ENCODE data around the gene ZBTB39. TPM values are rescaled to one million over a fixed set of nuclear protein-coding genes. Genes with fewer than 3 reads are reported as not detected.

Gene ZBTB39
- total RNA-seq, 1 experiment from 2014 or later = 5.8 TPM

DNA sequence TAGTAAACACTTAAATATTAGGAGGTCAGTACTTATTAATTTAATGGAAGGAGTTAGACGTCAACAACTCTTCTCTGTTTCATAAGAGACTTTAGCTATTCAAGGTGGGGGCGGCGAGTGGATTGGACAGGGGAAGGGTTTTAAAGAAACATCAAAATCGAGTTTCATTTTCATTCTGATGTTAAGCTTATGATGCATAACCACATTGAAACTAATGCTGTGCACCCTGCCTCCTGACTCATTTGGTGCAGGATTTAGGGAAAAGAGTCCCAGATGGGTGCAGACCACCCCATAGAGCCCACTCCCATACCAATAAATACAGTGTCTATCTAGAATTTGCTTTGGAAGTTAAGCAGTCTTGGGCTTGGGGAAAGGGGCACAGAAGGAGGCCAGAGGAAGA lies 7.4 kb downstream of the ZBTB39 start:
- no TSS peak for BruUV-seq (replicated peaks)
- ATAC-seq = no peak
- H3K4me3 ChIP-seq (ENCODE audit: low read depth in 2 of 2, low read length in 2 of 2) = no peak overlapping the region
- CTCF ChIA-PET = interaction anchor here (0.5 kb wide), 1 partner anchor 49 kb away, joined by 3 read pairs; no protein-coding TSS in a partner anchor
- POLR2A ChIA-PET = no interaction called here
- H3K27ac ChIP-seq (ENCODE audit: low read length) = no peak overlapping the region
- peaks cover 3% of the 10 kb centered on the region; the same call in 1 of the 2 replicates for H3K36me3 ChIP-seq (ENCODE audit: control insufficient read depth, insufficient read depth, low read length)
- in situ Hi-C loops (cut with HindIII; ENCODE audit: low pct_unique_long_range_greater_than_20kb, low sequenced_read_pairs) (no loop called here), intact Hi-C loops (cut with micrococcal nuclease; ENCODE audit: unreplicated experiment) (no loop called here)
- DNase-seq (ENCODE audit: low read depth, low spot score) = no peak
- no peaks in the 10 kb centered on the region for H3K27me3 ChIP-seq (ENCODE audit: control insufficient read depth, insufficient read depth, low read length)
- no peaks in the 10 kb centered on the region for H3K4me1 ChIP-seq (ENCODE audit: control insufficient read depth, insufficient read depth, low read length)
- TF ChIP-seq SIN3A (IDR thresholded peaks at IDR 0.05; ENCODE audit: borderline replicate concordance, insufficient read depth, low read depth, low read length) (no peak), TCF7L2 (IDR thresholded peaks at IDR 0.05; ENCODE audit: low read depth, low read length) (no peak), POLR2AphosphoS5 (IDR thresholded peaks at IDR 0.05; ENCODE audit: low read depth, low read length) (no peak)
- TF ChIP-seq, protein P1, sequence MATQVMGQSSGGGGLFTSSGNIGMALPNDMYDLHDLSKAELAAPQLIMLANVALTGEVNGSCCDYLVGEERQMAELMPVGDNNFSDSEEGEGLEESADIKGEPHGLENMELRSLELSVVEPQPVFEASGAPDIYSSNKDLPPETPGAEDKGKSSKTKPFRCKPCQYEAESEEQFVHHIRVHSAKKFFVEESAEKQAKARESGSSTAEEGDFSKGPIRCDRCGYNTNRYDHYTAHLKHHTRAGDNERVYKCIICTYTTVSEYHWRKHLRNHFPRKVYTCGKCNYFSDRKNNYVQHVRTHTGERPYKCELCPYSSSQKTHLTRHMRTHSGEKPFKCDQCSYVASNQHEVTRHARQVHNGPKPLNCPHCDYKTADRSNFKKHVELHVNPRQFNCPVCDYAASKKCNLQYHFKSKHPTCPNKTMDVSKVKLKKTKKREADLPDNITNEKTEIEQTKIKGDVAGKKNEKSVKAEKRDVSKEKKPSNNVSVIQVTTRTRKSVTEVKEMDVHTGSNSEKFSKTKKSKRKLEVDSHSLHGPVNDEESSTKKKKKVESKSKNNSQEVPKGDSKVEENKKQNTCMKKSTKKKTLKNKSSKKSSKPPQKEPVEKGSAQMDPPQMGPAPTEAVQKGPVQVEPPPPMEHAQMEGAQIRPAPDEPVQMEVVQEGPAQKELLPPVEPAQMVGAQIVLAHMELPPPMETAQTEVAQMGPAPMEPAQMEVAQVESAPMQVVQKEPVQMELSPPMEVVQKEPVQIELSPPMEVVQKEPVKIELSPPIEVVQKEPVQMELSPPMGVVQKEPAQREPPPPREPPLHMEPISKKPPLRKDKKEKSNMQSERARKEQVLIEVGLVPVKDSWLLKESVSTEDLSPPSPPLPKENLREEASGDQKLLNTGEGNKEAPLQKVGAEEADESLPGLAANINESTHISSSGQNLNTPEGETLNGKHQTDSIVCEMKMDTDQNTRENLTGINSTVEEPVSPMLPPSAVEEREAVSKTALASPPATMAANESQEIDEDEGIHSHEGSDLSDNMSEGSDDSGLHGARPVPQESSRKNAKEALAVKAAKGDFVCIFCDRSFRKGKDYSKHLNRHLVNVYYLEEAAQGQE (IDR thresholded peaks at IDR 0.05; ENCODE audit: insufficient read depth in 1 of 2, low read depth in 2 of 2, low read length in 1 of 2) = no peak
- TF ChIP-seq, protein P2, sequence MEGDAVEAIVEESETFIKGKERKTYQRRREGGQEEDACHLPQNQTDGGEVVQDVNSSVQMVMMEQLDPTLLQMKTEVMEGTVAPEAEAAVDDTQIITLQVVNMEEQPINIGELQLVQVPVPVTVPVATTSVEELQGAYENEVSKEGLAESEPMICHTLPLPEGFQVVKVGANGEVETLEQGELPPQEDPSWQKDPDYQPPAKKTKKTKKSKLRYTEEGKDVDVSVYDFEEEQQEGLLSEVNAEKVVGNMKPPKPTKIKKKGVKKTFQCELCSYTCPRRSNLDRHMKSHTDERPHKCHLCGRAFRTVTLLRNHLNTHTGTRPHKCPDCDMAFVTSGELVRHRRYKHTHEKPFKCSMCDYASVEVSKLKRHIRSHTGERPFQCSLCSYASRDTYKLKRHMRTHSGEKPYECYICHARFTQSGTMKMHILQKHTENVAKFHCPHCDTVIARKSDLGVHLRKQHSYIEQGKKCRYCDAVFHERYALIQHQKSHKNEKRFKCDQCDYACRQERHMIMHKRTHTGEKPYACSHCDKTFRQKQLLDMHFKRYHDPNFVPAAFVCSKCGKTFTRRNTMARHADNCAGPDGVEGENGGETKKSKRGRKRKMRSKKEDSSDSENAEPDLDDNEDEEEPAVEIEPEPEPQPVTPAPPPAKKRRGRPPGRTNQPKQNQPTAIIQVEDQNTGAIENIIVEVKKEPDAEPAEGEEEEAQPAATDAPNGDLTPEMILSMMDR (IDR thresholded peaks at IDR 0.05) = no peak
- H3K9me3 ChIP-seq (ENCODE audit: control insufficient read depth, insufficient read depth, low read depth, low read length) = no peaks in the 10 kb centered on the region

DNA sequence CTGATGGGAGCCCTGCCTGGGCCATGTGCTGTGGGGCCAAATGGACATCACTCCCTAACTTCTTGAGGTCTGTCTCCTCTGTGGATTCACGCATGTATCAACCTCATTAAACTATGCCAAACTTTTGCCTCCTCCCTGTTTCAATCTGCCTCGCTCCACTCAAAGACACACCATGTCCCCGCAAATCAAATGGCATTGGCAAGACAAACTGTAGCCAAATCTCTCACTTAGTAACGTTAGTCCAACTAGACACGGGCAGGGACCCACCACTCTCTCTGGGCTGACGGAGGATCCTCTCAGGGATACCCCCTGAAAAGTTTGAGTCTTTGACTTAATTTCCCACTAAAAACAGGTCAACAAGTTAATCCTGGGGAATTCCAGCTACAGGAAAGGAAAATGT lies 8.0 kb downstream of the ZBTB39 start:
- intact Hi-C loops (cut with micrococcal nuclease; ENCODE audit: unreplicated experiment) (no loop called here), in situ Hi-C loops (cut with HindIII; ENCODE audit: low pct_unique_long_range_greater_than_20kb, low sequenced_read_pairs) (no loop called here)
- H3K27me3 ChIP-seq (ENCODE audit: control insufficient read depth, insufficient read depth, low read length) = no peaks in the 10 kb centered on the region
- no TSS peak for BruUV-seq (replicated peaks)
- ChIA-PET POLR2A (no interaction called here), CTCF (interaction anchor here (0.5 kb wide), 1 partner anchor 50 kb away, joined by 3 read pairs; no protein-coding TSS in a partner anchor)
- H3K36me3 ChIP-seq (ENCODE audit: control insufficient read depth, insufficient read depth, low read length) = peaks cover 3% of the 10 kb centered on the region; the same call in 1 of the 2 replicates
- no peak overlapping the region for H3K27ac ChIP-seq (ENCODE audit: low read length)
- TF ChIP-seq SIN3A (IDR thresholded peaks at IDR 0.05; ENCODE audit: borderline replicate concordance, insufficient read depth, low read depth, low read length) (no peak), POLR2AphosphoS5 (IDR thresholded peaks at IDR 0.05; ENCODE audit: low read depth, low read length) (no peak), TCF7L2 (IDR thresholded peaks at IDR 0.05; ENCODE audit: low read depth, low read length) (no peak)
- DNase-seq (ENCODE audit: low read depth, low spot score) (no peak), ATAC-seq (no peak)
- H3K9me3 ChIP-seq (ENCODE audit: control insufficient read depth, insufficient read depth, low read depth, low read length) = no peaks in the 10 kb centered on the region
- no peak overlapping the region for H3K4me3 ChIP-seq (ENCODE audit: low read depth in 2 of 2, low read length in 2 of 2)
- no peaks in the 10 kb centered on the region for H3K4me1 ChIP-seq (ENCODE audit: control insufficient read depth, insufficient read depth, low read length)

DNA sequence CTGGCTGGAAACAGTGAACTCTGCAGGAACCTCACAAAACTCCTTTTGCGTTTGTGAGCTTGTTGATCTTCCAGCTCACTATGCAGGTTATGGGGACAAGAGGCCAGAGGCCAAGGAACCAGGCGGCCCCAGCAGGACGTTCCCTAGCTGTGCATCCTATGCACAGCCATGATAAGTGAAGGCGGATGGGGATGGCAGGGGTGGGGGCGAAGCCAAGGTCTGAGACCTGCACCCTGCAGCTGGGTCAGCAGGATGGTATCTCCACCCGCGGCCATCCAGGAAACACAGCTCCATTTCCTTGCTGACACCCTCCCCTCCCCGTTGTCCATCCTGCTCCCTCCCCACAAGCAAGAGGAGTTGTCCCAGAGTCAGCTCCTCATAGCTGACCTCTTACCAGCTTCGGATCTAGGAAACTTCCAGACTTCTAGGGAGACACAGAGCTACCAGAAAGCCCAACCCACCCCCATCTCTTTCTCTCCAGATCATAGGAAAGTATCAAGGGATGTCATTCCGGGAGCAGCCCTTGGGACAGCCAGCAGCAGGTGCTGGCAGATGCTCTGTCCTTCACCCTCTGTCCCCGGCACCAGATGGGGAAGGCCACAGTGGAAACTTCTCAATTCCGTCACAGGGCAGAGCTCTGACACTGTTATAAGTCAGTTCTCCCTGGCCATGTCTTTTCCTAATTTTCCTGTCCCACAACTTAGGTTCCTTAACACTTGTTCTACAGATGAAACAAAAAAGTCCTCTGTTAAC lies 9.4 kb downstream of the ZBTB39 start:
- Histone ChIP-seq H3K27me3 (ENCODE audit: control insufficient read depth, insufficient read depth, low read length) (no peaks in the 10 kb centered on the region), H3K9me3 (ENCODE audit: control insufficient read depth, insufficient read depth, low read depth, low read length) (no peaks in the 10 kb centered on the region), H3K4me3 (ENCODE audit: low read depth in 2 of 2, low read length in 2 of 2) (no peak overlapping the region), H3K27ac (ENCODE audit: low read length) (no peak overlapping the region), H3K36me3 (ENCODE audit: control insufficient read depth, insufficient read depth, low read length) (no peaks in the 10 kb centered on the region), H3K4me1 (ENCODE audit: control insufficient read depth, insufficient read depth, low read length) (no peaks in the 10 kb centered on the region)
- BruUV-seq (replicated peaks) = no TSS peak
- ChIA-PET CTCF (interaction anchor here (0.7 to 1.5 kb wide), 2 partner anchors 157 to 317 kb away, joined by 3 read pairs; no protein-coding TSS in a partner anchor), POLR2A (no interaction called here)
- DNase-seq (ENCODE audit: low read depth, low spot score) (no peak), ATAC-seq (no peak)
- intact Hi-C loops (cut with micrococcal nuclease; ENCODE audit: unreplicated experiment) (no loop called here), in situ Hi-C loops (cut with HindIII; ENCODE audit: low pct_unique_long_range_greater_than_20kb, low sequenced_read_pairs) (no loop called here)
- TF ChIP-seq TCF7L2 (IDR thresholded peaks at IDR 0.05; ENCODE audit: low read depth, low read length) (no peak), POLR2AphosphoS5 (IDR thresholded peaks at IDR 0.05; ENCODE audit: low read depth, low read length) (no peak), SIN3A (IDR thresholded peaks at IDR 0.05; ENCODE audit: borderline replicate concordance, insufficient read depth, low read depth, low read length) (no peak)
- TF ChIP-seq, protein P1 (IDR thresholded peaks at IDR 0.05; ENCODE audit: insufficient read depth in 1 of 2, low read depth in 2 of 2, low read length in 1 of 2) = no peak
- TF ChIP-seq, protein P2 (IDR thresholded peaks at IDR 0.05) = no peak
